Endothelial cell of umbilical vein (primary cell): Measurements from ENCODE around the gene NDFIP1. TPM values are rescaled to one million over a fixed set of nuclear protein-coding genes. Genes with fewer than 3 reads are reported as not detected.

Experiments used
- BruUV-seq: library from RNA; stranded (reverse); fragments of 400-500 nt; replicated peaks from 2 replicates; lab custom pipeline; 2021; lab: Mats Ljungman, UMichigan
- CTCF ChIA-PET: fragments of 300-600, 350-600 bp; sonication (Branson Sonifier 250); formaldehyde crosslinking; loops from one replicate; lab custom pipeline; 2021; ENCODE audit warnings: antibody characterized with exemption, inconsistent platforms; lab: Charles Lee
- POLR2A ChIA-PET: fragments of 300-600, 350-600 bp; sonication (Branson Sonifier 250); formaldehyde crosslinking; loops from one replicate; lab custom pipeline; 2021; ENCODE audit warnings: antibody characterized with exemption, inconsistent platforms; lab: Charles Lee
- DNase-seq: peaks from one replicate; pipeline ENCODE4 v3.0.0-alpha.2; 2011; ENCODE audit warnings: low read depth, low spot score
- FAIRE-seq: peaks from 2 replicates; lab custom pipeline; 2011; peaks lifted over from hg19 to GRCh38; lab: Jason Lieb, UNC
- H2AFZ ChIP-seq: 2 replicates; pipeline ENCODE4 v1.6.0; 2012; ENCODE audit warnings: low read depth, low read length, control low read depth, inconsistent platforms
- H3K27ac ChIP-seq: 2 replicates; pipeline ENCODE4 v1.5.1; 2011; ENCODE audit warnings: low read depth, mild to moderate bottlenecking, control low read depth, low read length, moderate library complexity; ENCODE audit not compliant: insufficient read depth
- H3K27me3 ChIP-seq, 2 experiments: 2 replicates each; pipeline versions ENCODE4 v1.6.0 to v1.6.1; 2011; ENCODE audit warnings: low read length in 2 of 2, mixed read lengths in 1 of 2; ENCODE audit not compliant: control insufficient read depth in 2 of 2, insufficient read depth in 2 of 2
- H3K36me3 ChIP-seq, 2 experiments: 2 replicates in 1 of 2; 3 replicates in 1 of 2; pipeline ENCODE4 v1.5.1; 2011; ENCODE audit warnings: low read length in 2 of 2, mild to moderate bottlenecking in 1 of 2, moderate library complexity in 1 of 2; ENCODE audit not compliant: control insufficient read depth in 2 of 2, insufficient read depth in 2 of 2; ENCODE audit errors: extremely low read depth in 1 of 2
- H3K4me1 ChIP-seq: 3 replicates; pipeline ENCODE4 v1.5.1; 2011; ENCODE audit warnings: mild to moderate bottlenecking, low read length; ENCODE audit not compliant: control insufficient read depth, insufficient read depth; ENCODE audit errors: extremely low read depth
- H3K4me2 ChIP-seq: 2 replicates; pipeline ENCODE4 v1.6.1; 2011; ENCODE audit warnings: low read length, control low read depth, mixed read lengths; ENCODE audit not compliant: insufficient read depth
- H3K4me3 ChIP-seq, 3 experiments: fragments of 200-600 bp in 1 of 3; sonication (generic), shearing (Covaris generic) in 1 of 3; replicated peaks in 1 of 3; 2 replicates each; pipeline ENCODE4 v1.5.1; 2011 to 2016; ENCODE audit warnings: control low read depth in 3 of 3, low read length in 3 of 3, mild to moderate bottlenecking in 2 of 3, inconsistent platforms in 1 of 3, low read depth in 1 of 3, moderate library complexity in 1 of 3; ENCODE audit not compliant: insufficient read depth in 1 of 3
- H3K79me2 ChIP-seq: 2 replicates; pipeline ENCODE4 v1.6.0; 2012; ENCODE audit warnings: low read length, inconsistent platforms; ENCODE audit not compliant: control insufficient read depth, insufficient read depth
- H3K9ac ChIP-seq: replicated peaks from 2 replicates; pipeline ENCODE3; 2011; ENCODE audit warnings: low read length, control low read depth; ENCODE audit not compliant: insufficient read depth; ENCODE audit errors: extremely low read depth
- H3K9me1 ChIP-seq: replicated peaks from 3 replicates; pipeline ENCODE4 v1.6.0; 2011; ENCODE audit warnings: mild to moderate bottlenecking, low read length; ENCODE audit not compliant: control insufficient read depth, insufficient read depth; ENCODE audit errors: extremely low read depth
- H3K9me3 ChIP-seq: replicated peaks from 2 replicates; pipeline ENCODE4 v1.5.1; 2012; ENCODE audit warnings: low read length, inconsistent platforms; ENCODE audit not compliant: control insufficient read depth, insufficient read depth
- H4K20me1 ChIP-seq: replicated peaks from 2 replicates; pipeline ENCODE3; 2011; ENCODE audit warnings: mild to moderate bottlenecking, low read length; ENCODE audit not compliant: control insufficient read depth, insufficient read depth; ENCODE audit errors: extremely low read depth
- CTCF ChIP-seq, 2 donors: IDR thresholded peaks; 1 replicate in 1 of 2; 2 replicates in 1 of 2; pipeline ENCODE4 v1.5.1; 2011; ENCODE audit warnings: low read length in 2 of 2, mild to moderate bottlenecking in 2 of 2, moderate library complexity in 2 of 2, control low read depth in 1 of 2, inconsistent platforms in 1 of 2, low read depth in 1 of 2; ENCODE audit not compliant: insufficient read depth in 1 of 2; ENCODE audit errors: extremely low read depth in 1 of 2
- EZH2 ChIP-seq: IDR thresholded peaks from 2 replicates; pipeline ENCODE4 v1.6.1; 2012; ENCODE audit warnings: borderline replicate concordance, low read depth, mild to moderate bottlenecking, moderate library complexity, low read length, inconsistent platforms; ENCODE audit not compliant: severe bottlenecking
- FOS ChIP-seq: IDR thresholded peaks from 2 replicates; pipeline ENCODE4 v1.6.1; 2011; ENCODE audit warnings: mild to moderate bottlenecking, low read length, moderate library complexity, borderline replicate concordance; ENCODE audit not compliant: insufficient read depth
- GATA2 ChIP-seq: IDR thresholded peaks from 2 replicates; pipeline ENCODE4 v1.7.0; 2011; ENCODE audit warnings: low read depth, mild to moderate bottlenecking, moderate library complexity, mixed read lengths, low read length; ENCODE audit not compliant: insufficient read length, insufficient read depth
- JUN ChIP-seq: IDR thresholded peaks from 2 replicates; pipeline ENCODE4 v1.6.1; 2011; ENCODE audit warnings: borderline replicate concordance, low read depth; ENCODE audit not compliant: insufficient read length, insufficient read depth
- MAX ChIP-seq: IDR thresholded peaks from 2 replicates; pipeline ENCODE4 v1.6.1; 2011; ENCODE audit not compliant: insufficient read depth, insufficient read length
- MYC ChIP-seq: IDR thresholded peaks from one replicate; pipeline ENCODE4 v1.6.1; 2011; ENCODE audit warnings: mild to moderate bottlenecking, low read depth, low read length
- POLR2A ChIP-seq: IDR thresholded peaks from 2 replicates; pipeline ENCODE4 v1.6.1; 2012; ENCODE audit warnings: low read depth, mild to moderate bottlenecking, control low read depth, low read length
- POLR2AphosphoS5 ChIP-seq: IDR thresholded peaks from 2 replicates; pipeline ENCODE4 v1.6.1; 2012; ENCODE audit warnings: low read depth, mild to moderate bottlenecking, control low read depth, low read length, moderate library complexity; ENCODE audit not compliant: insufficient read depth
- dilution Hi-C: fragments of 300-500 bp; cut with MboI; formaldehyde crosslinking; loops from one replicate; pipeline ENCODE4 v1.15.0; 2019; ENCODE audit warnings: low sequenced_read_pairs; ENCODE audit not compliant: extremely low pct_ligation_motif_present
- intact Hi-C: fragments of 100-400 bp; cut with micrococcal nuclease; formaldehyde crosslinking; loops from one replicate; pipeline ENCODE4 v1.10.0; 2022
- polyA plus RNA-seq, 4 experiments: library from polyadenylated mRNA; depleted of rRNA in 3 of 4; stranded (reverse) in 3 of 4; unstranded in 1 of 4; fragments of >200 nt; gene quantifications; 2 replicates each; pipeline versions ENCODE4 v1.2.1 to v1.2.3, GENCODE V29; 2011 to 2012; ENCODE audit warnings: missing spikeins in 1 of 4
- total RNA-seq: library from RNA; stranded (reverse); gene quantifications from 2 replicates; pipeline ENCODE4 v1.2.3, GENCODE V29; 2021

Gene NDFIP1
- total and polyA plus RNA-seq, 2 donors (not counting 3 experiments of a cell fraction or from before 2014, with no cell fraction given) = 12.3 to 42.6 TPM

- dilution Hi-C loops = loop anchor here (25.0 kb wide), 1 partner anchor 162 kb away; no protein-coding TSS in a partner anchor
Measured at GRCh38 chr5:142149363-142149762, 40.8 kb downstream of the NDFIP1 start.

More at GRCh38 chr5:142149363-142149762, 40.8 kb downstream of the NDFIP1 start:
- H3K9me3 ChIP-seq = no peaks in the 10 kb centered on the region
- H3K9me1 ChIP-seq = no peaks in the 10 kb centered on the region
- H3K36me3 ChIP-seq = peaks cover 4 to 8% of the 10 kb centered on the region in 2 experiments
- no TSS peak for BruUV-seq
- intact Hi-C loops = no loop called here
- ChIA-PET CTCF (interaction anchor here (1.1 to 5.1 kb wide), 4 partner anchors 137 to 399 kb away, joined by 3 to 34 read pairs (median 8); partner anchors contain the start of genes GNPDA1 and SPRY4), POLR2A (no interaction called here)
- H3K4me1 ChIP-seq = peaks cover 19% of the 10 kb centered on the region
- H3K4me3 ChIP-seq = no peak overlapping the region
- H3K27ac ChIP-seq = no peak overlapping the region
- no peaks in the 10 kb centered on the region for H3K27me3 ChIP-seq
- H4K20me1 ChIP-seq = no peaks in the 10 kb centered on the region
- no peaks in the 10 kb centered on the region for H3K79me2 ChIP-seq
- H2AFZ ChIP-seq = no peak overlapping the region
- no peak for FAIRE-seq
- H3K9ac ChIP-seq = no peak overlapping the region
- H3K4me2 ChIP-seq = no peak overlapping the region
- no peak for DNase-seq
- TF ChIP-seq CTCF (IDR thresholded peaks at IDR 0.05; ENCODE audit: extremely low read depth in 1 of 2, insufficient read depth in 1 of 2, low read depth in 1 of 2, low read length in 2 of 2) = no peak
- no peak for TF ChIP-seq EZH2
- no peak for TF ChIP-seq POLR2AphosphoS5
- no peak for TF ChIP-seq MYC
- no peak for TF ChIP-seq POLR2A
- TF ChIP-seq MAX = no peak
- TF ChIP-seq GATA2 = no peak
- no peak for TF ChIP-seq JUN
- TF ChIP-seq FOS = no peak
